ENCODE measurements around the gene SNAI3. TPM values are rescaled to one million over a fixed set of nuclear protein-coding genes. Genes with fewer than 3 reads are reported as not detected.

SNAI3 gene
- total RNA-seq, 1 donor from 2014 or later, result 7.0 TPM

- intact Hi-C loops (cut with DNase I), result no loop called here
- H3K27ac ChIP-seq, result no peak overlapping the region
- TF ChIP-seq CTCF (IDR thresholded peaks at IDR 0.05), result no peak
- ATAC-seq, result no peak
- H3K4me3 ChIP-seq, result no peak overlapping the region
- DNase-seq, result no peak
- H3K4me1 ChIP-seq, result no peaks in the 10 kb centered on the region
- peaks cover 78% of the 10 kb centered on the region for H3K36me3 ChIP-seq
- no peaks in the 10 kb centered on the region for H3K27me3 ChIP-seq
- H3K9me3 ChIP-seq, result no peaks in the 10 kb centered on the region
Measured at GRCh38 chr16:88716201-88716600, 29.9 kb upstream of the SNAI3 start.

- Histone ChIP-seq H3K27me3 (no peaks in the 10 kb centered on the region), H3K4me1 (no peaks in the 10 kb centered on the region), H3K4me3 (no peak overlapping the region), H3K27ac (no peak overlapping the region), H3K9me3 (no peaks in the 10 kb centered on the region), H3K36me3 (peaks cover 72% of the 10 kb centered on the region)
- intact Hi-C loops (cut with DNase I), result no loop called here
- DNase-seq, result no peak
- no peak for ATAC-seq
- no peak for TF ChIP-seq CTCF (IDR thresholded peaks at IDR 0.05)
Measured at GRCh38 chr16:88715312-88716190, 29.2 kb upstream of the SNAI3 start.

- intact Hi-C loops (cut with DNase I), result no loop called here
- H3K27me3 ChIP-seq, result no peaks in the 10 kb centered on the region
- DNase-seq, result no peak
- TF ChIP-seq CTCF (IDR thresholded peaks at IDR 0.05), result no peak
- no peaks in the 10 kb centered on the region for H3K4me1 ChIP-seq
- H3K36me3 ChIP-seq, result peaks cover 63% of the 10 kb centered on the region
- H3K9me3 ChIP-seq, result no peaks in the 10 kb centered on the region
- ATAC-seq, result peak; percentile 3
- no peak overlapping the region for H3K4me3 ChIP-seq
- H3K27ac ChIP-seq, result no peak overlapping the region
Measured at GRCh38 chr16:88714420-88715302, 28.4 kb upstream of the SNAI3 start.

GRCh38 chr16:88713568-88714419, 27.5 kb upstream of the SNAI3 start:
- intact Hi-C loops (cut with DNase I), result no loop called here
- Histone ChIP-seq H3K27ac (no peak overlapping the region), H3K27me3 (no peaks in the 10 kb centered on the region), H3K4me1 (no peaks in the 10 kb centered on the region), H3K36me3 (peaks cover 54% of the 10 kb centered on the region), H3K9me3 (no peaks in the 10 kb centered on the region), H3K4me3 (no peak overlapping the region)
- DNase-seq (no peak), ATAC-seq (peak; percentile 17)
- TF ChIP-seq CTCF (IDR thresholded peaks at IDR 0.05), result no peak

- no peak for TF ChIP-seq CTCF (IDR thresholded peaks at IDR 0.05)
- Histone ChIP-seq H3K27me3 (no peaks in the 10 kb centered on the region), H3K4me1 (no peaks in the 10 kb centered on the region), H3K36me3 (peaks cover 47% of the 10 kb centered on the region), H3K4me3 (no peak overlapping the region), H3K9me3 (no peaks in the 10 kb centered on the region), H3K27ac (no peak overlapping the region)
- ATAC-seq (no peak), DNase-seq (no peak)
- intact Hi-C loops (cut with DNase I), result no loop called here
Measured at GRCh38 chr16:88713054-88713453, 26.7 kb upstream of the SNAI3 start.

Data from upper lobe of right lung (tissue), 1 donor.